Measurements from ENCODE around the gene NDST1.
A peak's percentile ranks its signal among the peaks of the same experiment; 100 is the strongest.

The NDST1 gene

GRCh38 chr5:150486402-150487198 is 21.3 kb upstream of the NDST1 start:
- peak overlapping the region; percentile 82 for H3K27ac ChIP-seq
- TF ChIP-seq CTCF (IDR thresholded peaks at IDR 0.05) (no peak), ZFX (IDR thresholded peaks at IDR 0.05; ENCODE audit: borderline replicate concordance) (no peak)

GRCh38 chr5:150487199-150488061 is 20.5 kb upstream of the NDST1 start:
- no peak for TF ChIP-seq ZFX (IDR thresholded peaks at IDR 0.05; ENCODE audit: borderline replicate concordance)
- 0 out of 2 replicates have a peak, but pooled peaks have one; percentile 13 for TF ChIP-seq CTCF (IDR thresholded peaks at IDR 0.05)
- H3K27ac ChIP-seq: peak overlapping the region; percentile 82

- no peak for TF ChIP-seq CTCF (IDR thresholded peaks at IDR 0.05)
- no peak for TF ChIP-seq ZFX (IDR thresholded peaks at IDR 0.05; ENCODE audit: borderline replicate concordance)
- no peak overlapping the region for H3K27ac ChIP-seq
Measured at GRCh38 chr5:150488519-150489359, 19.2 kb upstream of the NDST1 start.

- no peak for TF ChIP-seq ZFX (IDR thresholded peaks at IDR 0.05; ENCODE audit: borderline replicate concordance)
- TF ChIP-seq CTCF (IDR thresholded peaks at IDR 0.05): no peak
- no peak overlapping the region for H3K27ac ChIP-seq
Measured at GRCh38 chr5:150489360-150490295, 18.3 kb upstream of the NDST1 start.

GRCh38 chr5:150490296-150490669 is 17.6 kb upstream of the NDST1 start:
- no peak overlapping the region for H3K27ac ChIP-seq
- TF ChIP-seq CTCF (IDR thresholded peaks at IDR 0.05) (no peak), ZFX (IDR thresholded peaks at IDR 0.05; ENCODE audit: borderline replicate concordance) (no peak)

- H3K27ac ChIP-seq: no peak overlapping the region
- no peak for TF ChIP-seq CTCF (IDR thresholded peaks at IDR 0.05)
Measured at GRCh38 chr5:150490754-150491153, 17.2 kb upstream of the NDST1 start.

All from 22Rv1 (cell line).